ENCODE results near the gene SLAMF1.
"Not testable (repeated sequence)": the region's sequence is repeated elsewhere in the genome, so short reads cannot be mapped to it uniquely, and the experiment has no call there.

The SLAMF1 gene

DNA sequence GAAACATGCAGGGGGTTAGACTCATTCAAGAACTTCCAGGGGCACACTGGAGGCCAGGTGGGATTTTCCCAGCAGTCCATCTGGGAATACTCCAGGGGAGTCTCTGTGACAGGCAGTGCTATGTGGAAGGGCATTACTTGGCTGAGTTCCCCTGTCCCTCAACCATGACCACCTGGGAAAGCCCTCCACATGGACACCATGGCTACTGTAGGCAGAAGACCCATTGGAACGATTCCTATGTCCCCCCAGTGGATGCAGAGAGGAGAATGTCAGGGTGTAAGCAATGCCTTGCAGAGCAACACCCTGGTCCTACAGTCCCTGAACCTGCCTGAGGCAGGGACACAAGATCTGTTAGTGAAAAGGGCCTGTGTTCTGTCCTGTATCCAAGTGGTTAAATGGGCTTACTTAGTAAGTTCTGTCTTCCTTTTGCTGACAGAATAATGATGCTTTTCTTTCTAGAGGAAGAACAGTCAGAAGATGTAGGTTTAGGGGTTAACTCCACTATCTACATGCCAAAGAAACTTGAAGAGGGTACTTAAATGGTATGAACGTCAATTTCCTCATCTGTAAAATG lies 13.4 kb downstream of the SLAMF1 start:
- no peak overlapping the region for H3K9ac ChIP-seq (ENCODE audit: low read depth in 1 of 2, low read length in 2 of 2)
- H3K4me3 ChIP-seq (ENCODE audit: low read depth in 1 of 2, low read length in 2 of 2), result no peak overlapping the region
- H3K27ac ChIP-seq (ENCODE audit: low read depth, low read length), result no peak overlapping the region
- peaks cover 9 to 15% of the 10 kb centered on the region in 2 donors for H3K4me1 ChIP-seq (ENCODE audit: control insufficient read depth in 1 of 2, insufficient read depth in 2 of 2, low read length in 2 of 2)
- no peaks in the 10 kb centered on the region for H3K9me3 ChIP-seq (ENCODE audit: control insufficient read depth in 1 of 2, low read length in 2 of 2)
- H3K27me3 ChIP-seq (ENCODE audit: control insufficient read depth in 1 of 2, insufficient read depth in 2 of 2, low read length in 2 of 2), result no peaks in the 10 kb centered on the region
- H3K36me3 ChIP-seq (ENCODE audit: control insufficient read depth in 1 of 2, insufficient read depth in 2 of 2, low read length in 2 of 2), result no peaks in the 10 kb centered on the region

DNA sequence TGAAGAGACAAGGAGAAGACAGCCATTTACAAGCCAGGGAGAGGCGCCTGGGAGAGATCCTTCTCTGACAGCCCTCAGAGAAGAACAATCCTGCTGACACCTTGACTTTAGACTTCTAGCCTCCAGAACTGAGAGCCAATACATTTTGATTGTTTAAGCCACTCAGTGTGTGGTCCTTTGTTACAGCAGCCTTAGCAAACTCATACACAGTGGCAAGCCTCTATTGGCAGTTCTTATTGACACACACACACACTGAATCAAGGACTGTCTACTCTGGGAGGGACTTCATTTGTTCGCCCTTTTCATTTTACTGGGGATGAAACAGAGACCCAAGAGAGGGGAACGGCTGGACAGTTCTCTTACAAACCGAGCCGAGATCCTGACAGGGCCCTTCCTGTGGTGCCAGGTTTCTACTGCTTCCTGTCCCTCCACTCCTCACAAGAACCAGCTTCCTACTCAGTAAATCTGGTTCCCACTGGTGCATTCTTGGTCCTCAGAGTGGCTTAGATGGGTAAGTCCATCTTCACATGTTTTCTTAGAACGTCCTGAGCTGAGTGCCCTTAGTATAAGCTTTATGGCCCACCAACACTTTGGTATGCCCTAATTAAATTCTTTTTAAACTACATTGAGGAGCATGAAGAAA lies 14.7 kb downstream of the SLAMF1 start:
- no peak overlapping the region for H3K9ac ChIP-seq (ENCODE audit: low read depth in 1 of 2, low read length in 2 of 2)
- H3K4me3 ChIP-seq (ENCODE audit: low read depth in 1 of 2, low read length in 2 of 2), result no peak overlapping the region

GRCh38 chr1:160630523-160631451 lies 16.1 kb downstream of the SLAMF1 start:
- Histone ChIP-seq H3K4me1 (ENCODE audit: control insufficient read depth in 1 of 2, insufficient read depth in 2 of 2, low read length in 2 of 2) (peaks cover 10 to 23% of the 10 kb centered on the region in 2 donors), H3K36me3 (ENCODE audit: control insufficient read depth in 1 of 2, insufficient read depth in 2 of 2, low read length in 2 of 2) (no peaks in the 10 kb centered on the region), H3K27me3 (ENCODE audit: control insufficient read depth in 1 of 2, insufficient read depth in 2 of 2, low read length in 2 of 2) (no peaks in the 10 kb centered on the region)

More for the DNA sequence above, 14.7 kb downstream of the SLAMF1 start:
- no peaks in the 10 kb centered on the region for H3K36me3 ChIP-seq (ENCODE audit: control insufficient read depth in 1 of 2, insufficient read depth in 2 of 2, low read length in 2 of 2)
- no peaks in the 10 kb centered on the region for H3K9me3 ChIP-seq (ENCODE audit: control insufficient read depth in 1 of 2, low read length in 2 of 2)
- H3K4me1 ChIP-seq (ENCODE audit: control insufficient read depth in 1 of 2, insufficient read depth in 2 of 2, low read length in 2 of 2), result peaks cover 11 to 14% of the 10 kb centered on the region in 2 donors
- H3K27ac ChIP-seq (ENCODE audit: low read depth, low read length), result no peak overlapping the region
- H3K27me3 ChIP-seq (ENCODE audit: control insufficient read depth in 1 of 2, insufficient read depth in 2 of 2, low read length in 2 of 2), result no peaks in the 10 kb centered on the region

GRCh38 chr1:160629286-160630210 lies 17.3 kb downstream of the SLAMF1 start:
- no peak overlapping the region for H3K4me3 ChIP-seq (ENCODE audit: low read depth in 1 of 2, low read length in 2 of 2)
- no peak overlapping the region for H3K9ac ChIP-seq (ENCODE audit: low read depth in 1 of 2, low read length in 2 of 2)
- H3K4me1 ChIP-seq (ENCODE audit: control insufficient read depth in 1 of 2, insufficient read depth in 2 of 2, low read length in 2 of 2), result peaks cover 10 to 23% of the 10 kb centered on the region in 2 donors
- no peaks in the 10 kb centered on the region for H3K27me3 ChIP-seq (ENCODE audit: control insufficient read depth in 1 of 2, insufficient read depth in 2 of 2, low read length in 2 of 2)
- no peaks in the 10 kb centered on the region for H3K36me3 ChIP-seq (ENCODE audit: control insufficient read depth in 1 of 2, insufficient read depth in 2 of 2, low read length in 2 of 2)
- H3K9me3 ChIP-seq (ENCODE audit: control insufficient read depth in 1 of 2, low read length in 2 of 2), result no peaks in the 10 kb centered on the region
- no peak overlapping the region for H3K27ac ChIP-seq (ENCODE audit: low read depth, low read length)

More at GRCh38 chr1:160630523-160631451, 16.1 kb downstream of the SLAMF1 start:
- Histone ChIP-seq H3K4me3 (ENCODE audit: low read depth in 1 of 2, low read length in 2 of 2) (no peak overlapping the region), H3K9ac (ENCODE audit: low read depth in 1 of 2, low read length in 2 of 2) (no peak overlapping the region), H3K27ac (ENCODE audit: low read depth, low read length) (no peak overlapping the region), H3K9me3 (ENCODE audit: control insufficient read depth in 1 of 2, low read length in 2 of 2) (no peaks in the 10 kb centered on the region)

DNA sequence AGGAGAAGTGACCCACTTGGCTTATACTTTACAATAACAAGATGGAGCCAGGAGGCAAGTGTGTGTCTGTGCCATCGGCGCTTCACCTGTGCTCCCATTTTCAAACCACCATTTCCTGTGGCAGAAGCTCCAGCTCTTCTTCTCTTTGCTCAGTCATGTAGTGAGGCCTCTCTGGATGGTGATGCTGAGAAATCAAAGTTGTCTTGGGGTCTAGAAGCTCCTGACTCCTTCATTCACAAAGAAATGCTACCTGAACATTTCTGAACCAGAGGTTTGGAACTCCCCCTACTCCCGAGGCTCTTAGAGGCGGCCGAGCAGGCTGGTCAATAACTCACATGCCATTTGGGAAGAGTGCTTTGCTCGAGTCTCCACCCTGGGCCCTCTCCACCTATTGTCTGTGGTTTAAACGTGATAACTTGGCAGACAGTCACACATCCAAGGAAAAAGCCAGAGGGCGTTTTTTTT lies 18.0 kb downstream of the SLAMF1 start:
- no peaks in the 10 kb centered on the region for H3K9me3 ChIP-seq (ENCODE audit: control insufficient read depth in 1 of 2, low read length in 2 of 2)
- no peak overlapping the region for H3K9ac ChIP-seq (ENCODE audit: low read depth in 1 of 2, low read length in 2 of 2)
- no peak overlapping the region for H3K27ac ChIP-seq (ENCODE audit: low read depth, low read length)
- H3K4me3 ChIP-seq (ENCODE audit: low read depth in 1 of 2, low read length in 2 of 2), result no peak overlapping the region
- no peaks in the 10 kb centered on the region for H3K27me3 ChIP-seq (ENCODE audit: control insufficient read depth in 1 of 2, insufficient read depth in 2 of 2, low read length in 2 of 2)
- no peaks in the 10 kb centered on the region for H3K36me3 ChIP-seq (ENCODE audit: control insufficient read depth in 1 of 2, insufficient read depth in 2 of 2, low read length in 2 of 2)
- peaks cover 10 to 23% of the 10 kb centered on the region in 2 donors for H3K4me1 ChIP-seq (ENCODE audit: control insufficient read depth in 1 of 2, insufficient read depth in 2 of 2, low read length in 2 of 2)

- H3K9me3 ChIP-seq (ENCODE audit: control insufficient read depth in 1 of 2, low read length in 2 of 2); H3K27ac ChIP-seq (ENCODE audit: low read depth, low read length); H3K36me3 ChIP-seq (ENCODE audit: control insufficient read depth in 1 of 2, insufficient read depth in 2 of 2, low read length in 2 of 2); H3K9ac ChIP-seq (ENCODE audit: low read depth in 1 of 2, low read length in 2 of 2); H3K27me3 ChIP-seq (ENCODE audit: control insufficient read depth in 1 of 2, insufficient read depth in 2 of 2, low read length in 2 of 2); H3K4me3 ChIP-seq (ENCODE audit: low read depth in 1 of 2, low read length in 2 of 2): not testable (repeated sequence)
- H3K4me1 ChIP-seq (ENCODE audit: control insufficient read depth in 1 of 2, insufficient read depth in 2 of 2, low read length in 2 of 2), result peaks cover 16 to 23% of the 10 kb centered on the region in 2 donors
Measured at GRCh38 chr1:160627677-160628289, 19.1 kb downstream of the SLAMF1 start.

GRCh38 chr1:160626509-160627342 lies 20.1 kb downstream of the SLAMF1 start:
- Histone ChIP-seq H3K9me3 (ENCODE audit: control insufficient read depth in 1 of 2, low read length in 2 of 2) (no peaks in the 10 kb centered on the region), H3K27ac (ENCODE audit: low read depth, low read length) (no peak overlapping the region), H3K27me3 (ENCODE audit: control insufficient read depth in 1 of 2, insufficient read depth in 2 of 2, low read length in 2 of 2) (no peaks in the 10 kb centered on the region), H3K4me1 (ENCODE audit: control insufficient read depth in 1 of 2, insufficient read depth in 2 of 2, low read length in 2 of 2) (peaks cover 21 to 23% of the 10 kb centered on the region in 2 donors), H3K9ac (ENCODE audit: low read depth in 1 of 2, low read length in 2 of 2) (no peak overlapping the region), H3K36me3 (ENCODE audit: control insufficient read depth in 1 of 2, insufficient read depth in 2 of 2, low read length in 2 of 2) (no peaks in the 10 kb centered on the region), H3K4me3 (ENCODE audit: low read depth in 1 of 2, low read length in 2 of 2) (no peak overlapping the region)

GRCh38 chr1:160625725-160626498 lies 20.9 kb downstream of the SLAMF1 start:
- no peak overlapping the region for H3K27ac ChIP-seq (ENCODE audit: low read depth, low read length)
- H3K36me3 ChIP-seq (ENCODE audit: control insufficient read depth in 1 of 2, insufficient read depth in 2 of 2, low read length in 2 of 2), result no peaks in the 10 kb centered on the region
- H3K9ac ChIP-seq (ENCODE audit: low read depth in 1 of 2, low read length in 2 of 2), result no peak overlapping the region
- H3K4me3 ChIP-seq (ENCODE audit: low read depth in 1 of 2, low read length in 2 of 2), result no peak overlapping the region
- peaks cover 21 to 23% of the 10 kb centered on the region in 2 donors for H3K4me1 ChIP-seq (ENCODE audit: control insufficient read depth in 1 of 2, insufficient read depth in 2 of 2, low read length in 2 of 2)
- no peaks in the 10 kb centered on the region for H3K9me3 ChIP-seq (ENCODE audit: control insufficient read depth in 1 of 2, low read length in 2 of 2)
- no peaks in the 10 kb centered on the region for H3K27me3 ChIP-seq (ENCODE audit: control insufficient read depth in 1 of 2, insufficient read depth in 2 of 2, low read length in 2 of 2)
